H1 (cell line): ENCODE measurements around the gene CIPC. TPM values are rescaled to one million over a fixed set of nuclear protein-coding genes. Genes with fewer than 3 reads are reported as not detected.

Experiments
- ASH2L ChIP-seq: fragments of 200-600, 300-600 bp; sonication (generic); IDR thresholded peaks from one replicate; pipeline ENCODE4 v1.7.1; 2017; ENCODE audit warnings: low read length
- BCL11A ChIP-seq, 2 experiments: IDR thresholded peaks; one replicate each; pipeline ENCODE4 v1.6.1; 2011; ENCODE audit warnings: low read depth in 2 of 2, low read length in 2 of 2, mild to moderate bottlenecking in 2 of 2
- CTBP2 ChIP-seq: IDR thresholded peaks from 2 replicates; pipeline ENCODE4 v1.7.0; 2011; ENCODE audit warnings: borderline replicate concordance, mild to moderate bottlenecking, moderate library complexity, mixed read lengths, low read length; ENCODE audit not compliant: insufficient read depth, insufficient read length
- RFX5 ChIP-seq: IDR thresholded peaks from 2 replicates; pipeline ENCODE4 v1.6.1; 2011; ENCODE audit warnings: low read depth, low read length, improper control_type of control experiment, borderline replicate concordance
- RXRA ChIP-seq: IDR thresholded peaks from 2 replicates; pipeline ENCODE4 v1.6.1; 2011; ENCODE audit warnings: low read depth, mild to moderate bottlenecking, low read length, moderate library complexity; ENCODE audit not compliant: insufficient read depth
- SP4 ChIP-seq: IDR thresholded peaks from 2 replicates; pipeline ENCODE4 v1.6.1; 2012; ENCODE audit warnings: low read length, inconsistent platforms
- TAF1 ChIP-seq: IDR thresholded peaks from 2 replicates; pipeline ENCODE4 v1.6.1; 2011; ENCODE audit warnings: mild to moderate bottlenecking, low read depth, low read length
- TBP ChIP-seq: IDR thresholded peaks from 2 replicates; pipeline ENCODE4 v1.6.1; 2011; ENCODE audit warnings: low read depth, low read length, improper control_type of control experiment
- polyA plus RNA-seq, 7 experiments: library from polyadenylated mRNA; depleted of rRNA in 3 of 7; stranded (reverse) in 5 of 7; unstranded in 2 of 7; fragments of >200 nt in 5 of 7; fragments of 200-250 nt in 2 of 7; gene quantifications; 1 replicate in 5 of 7; 2 replicates in 1 of 7; 4 replicates in 1 of 7; pipeline versions ENCODE4 v1.2.1 to v1.2.3, GENCODE V29; 2011 to 2013; ENCODE audit warnings: missing spikeins in 2 of 7, mixed read lengths in 2 of 7
- total RNA-seq: library from RNA; stranded (reverse); fragmentation: NEBNext Ultra II Directional; extraction: Animal tissue kit (Norgen Biotek cat#: 25700); gene quantifications from 2 replicates; pipeline ENCODE4 v1.2.1, GENCODE V29; 2021
- TF ChIP-seq, protein P1 (sequence below), 3 experiments: IDR thresholded peaks; 1 replicate in 2 of 3; 2 replicates in 1 of 3; pipeline versions ENCODE4 v1.5.1 to v1.6.1; 2011; ENCODE audit warnings: low read length in 3 of 3, mild to moderate bottlenecking in 3 of 3, inconsistent platforms in 2 of 3, low read depth in 1 of 3, moderate library complexity in 1 of 3; ENCODE audit not compliant: insufficient read depth in 1 of 3; ENCODE audit errors: control extremely low read depth in 1 of 3
- TF ChIP-seq, protein P2 (sequence below): IDR thresholded peaks from 2 replicates; pipeline ENCODE4 v1.6.1; 2011; ENCODE audit warnings: low read depth, mild to moderate bottlenecking, low read length; ENCODE audit not compliant: insufficient read depth

Gene CIPC
- total and polyA plus RNA-seq, 2 of the 8 experiments (the other 6 are each of a cell fraction or from before 2014, with no cell fraction given): 13.9 to 32.7 TPM

DNA sequence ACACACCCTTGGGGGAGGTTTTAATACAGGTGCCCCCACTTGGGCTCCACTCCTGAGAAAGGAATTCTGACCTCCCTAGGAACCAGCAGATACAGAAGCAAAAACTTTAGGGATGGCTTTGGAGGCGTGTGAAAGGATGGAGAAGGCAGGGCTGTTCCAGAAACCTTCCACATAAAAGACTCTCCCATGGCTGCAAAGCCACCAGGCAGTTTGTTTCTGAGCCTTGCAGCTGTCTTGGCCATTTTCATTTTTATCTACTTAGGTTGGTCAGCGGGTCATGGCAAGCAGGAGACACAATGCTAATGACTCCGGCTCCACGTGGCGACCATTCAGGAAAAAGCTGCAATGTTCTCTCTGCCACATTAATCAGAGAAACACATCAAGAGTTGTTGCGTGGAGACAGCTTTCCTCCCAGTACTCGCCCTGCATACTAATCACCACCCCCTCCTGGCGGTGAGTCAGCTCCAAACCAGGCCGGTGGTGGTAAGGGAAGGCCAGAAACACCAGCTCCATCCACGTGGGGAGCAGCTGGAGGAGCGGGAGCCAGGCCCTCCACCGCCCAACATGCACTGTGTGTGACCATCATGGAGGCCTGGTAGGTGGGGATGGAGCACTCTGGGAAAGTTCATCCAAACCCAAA lies 38.7 kb upstream of the CIPC start (continued):
- TF ChIP-seq, protein P1, sequence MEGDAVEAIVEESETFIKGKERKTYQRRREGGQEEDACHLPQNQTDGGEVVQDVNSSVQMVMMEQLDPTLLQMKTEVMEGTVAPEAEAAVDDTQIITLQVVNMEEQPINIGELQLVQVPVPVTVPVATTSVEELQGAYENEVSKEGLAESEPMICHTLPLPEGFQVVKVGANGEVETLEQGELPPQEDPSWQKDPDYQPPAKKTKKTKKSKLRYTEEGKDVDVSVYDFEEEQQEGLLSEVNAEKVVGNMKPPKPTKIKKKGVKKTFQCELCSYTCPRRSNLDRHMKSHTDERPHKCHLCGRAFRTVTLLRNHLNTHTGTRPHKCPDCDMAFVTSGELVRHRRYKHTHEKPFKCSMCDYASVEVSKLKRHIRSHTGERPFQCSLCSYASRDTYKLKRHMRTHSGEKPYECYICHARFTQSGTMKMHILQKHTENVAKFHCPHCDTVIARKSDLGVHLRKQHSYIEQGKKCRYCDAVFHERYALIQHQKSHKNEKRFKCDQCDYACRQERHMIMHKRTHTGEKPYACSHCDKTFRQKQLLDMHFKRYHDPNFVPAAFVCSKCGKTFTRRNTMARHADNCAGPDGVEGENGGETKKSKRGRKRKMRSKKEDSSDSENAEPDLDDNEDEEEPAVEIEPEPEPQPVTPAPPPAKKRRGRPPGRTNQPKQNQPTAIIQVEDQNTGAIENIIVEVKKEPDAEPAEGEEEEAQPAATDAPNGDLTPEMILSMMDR (IDR thresholded peaks at IDR 0.05; ENCODE audit: control extremely low read depth in 1 of 3, insufficient read depth in 1 of 3, low read depth in 1 of 3, low read length in 3 of 3): peak; percentile 46 to 60 (median 55)
- TF ChIP-seq TAF1: no peak
- TF ChIP-seq TBP: peak; percentile 39; the same call in 1 of the 2 replicates
- no peak for TF ChIP-seq RFX5
- no peak for TF ChIP-seq CTBP2
- TF ChIP-seq, protein P2, sequence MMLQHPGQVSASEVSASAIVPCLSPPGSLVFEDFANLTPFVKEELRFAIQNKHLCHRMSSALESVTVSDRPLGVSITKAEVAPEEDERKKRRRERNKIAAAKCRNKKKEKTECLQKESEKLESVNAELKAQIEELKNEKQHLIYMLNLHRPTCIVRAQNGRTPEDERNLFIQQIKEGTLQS: 0 out of 2 replicates have a peak, but pooled peaks have one; percentile 5
- TF ChIP-seq BCL11A (IDR thresholded peaks at IDR 0.05; ENCODE audit: low read depth in 2 of 2, low read length in 2 of 2): no peak
- TF ChIP-seq SP4: no peak
- TF ChIP-seq ASH2L: no peak
- no peak for TF ChIP-seq RXRA
